ENCODE data around the gene CDT1.

Gene CDT1

DNA sequence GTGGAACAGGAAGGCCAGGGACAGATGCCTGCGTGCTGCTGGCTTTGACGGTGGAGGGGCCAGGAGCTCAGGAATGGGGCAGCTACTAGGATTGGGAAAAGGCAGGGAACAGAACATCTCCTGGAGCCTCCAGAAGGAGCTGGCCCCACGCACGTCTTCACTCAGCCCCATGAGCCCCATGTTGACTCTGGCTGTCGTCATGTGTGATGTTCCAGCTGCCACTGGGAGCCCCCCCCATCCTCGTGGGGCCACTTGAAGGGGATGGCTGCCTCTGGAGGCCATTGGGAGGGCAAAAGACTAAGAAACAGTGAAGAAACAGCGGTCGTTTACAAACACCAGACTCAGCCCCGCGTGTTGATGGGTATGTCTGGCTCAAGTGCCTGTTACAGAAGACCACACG is 26.7 kb downstream of the CDT1 start:
- Histone ChIP-seq H3K23ac (ENCODE audit: low read length in 2 of 2) (no peak overlapping the region), H2AFZ (ENCODE audit: low read depth, low read length) (no peak overlapping the region), H3K27ac (ENCODE audit: low read length, poor library complexity, severe bottlenecking) (no peak overlapping the region), H2BK15ac (ENCODE audit: low read depth, poor library complexity, severe bottlenecking) (no peak overlapping the region), H4K91ac (ENCODE audit: low read length) (no peak overlapping the region), H3K4ac (ENCODE audit: low read depth in 1 of 2, low read length in 2 of 2) (no peak overlapping the region), H2BK120ac (ENCODE audit: low read depth, low read length) (no peak overlapping the region), H2BK5ac (ENCODE audit: low read depth, low read length, poor library complexity, severe bottlenecking) (no peak overlapping the region), H3K4me2 (ENCODE audit: low read length, poor library complexity, severe bottlenecking) (no peak overlapping the region), H3K36me3 (ENCODE audit: control insufficient read depth in 1 of 2, insufficient read depth in 2 of 2, low read depth in 1 of 2, low read length in 2 of 2) (peaks cover 15 to 67% of the 10 kb centered on the region in 2 experiments), H4K8ac (ENCODE audit: low read length) (no peak overlapping the region), H3K27me3 (ENCODE audit: control insufficient read depth in 1 of 2, insufficient read depth in 1 of 2, low read length in 2 of 2) (no peaks in the 10 kb centered on the region), H3K9ac (ENCODE audit: low read length) (no peak overlapping the region), H3K18ac (ENCODE audit: low read depth in 1 of 2, low read length in 2 of 2) (no peak overlapping the region), H3K14ac (ENCODE audit: low read length in 2 of 2) (no peak overlapping the region), H3K79me1 (replicated peaks; ENCODE audit: low read length, poor library complexity, severe bottlenecking) (no peaks in the 10 kb centered on the region), H3K4me3 (ENCODE audit: insufficient read depth in 1 of 2, low read depth in 1 of 2, low read length in 2 of 2) (no peak overlapping the region), H3K9me3 (ENCODE audit: control insufficient read depth, low read length) (no peaks in the 10 kb centered on the region), H3K4me1 (ENCODE audit: control insufficient read depth, insufficient read depth, low read depth, low read length) (peaks cover 12% of the 10 kb centered on the region), H2AK5ac (ENCODE audit: low read length, severe bottlenecking) (no peak overlapping the region), H2BK12ac (ENCODE audit: low read length in 2 of 2) (no peak overlapping the region)
- 13% methylated on average over 11 of the region's 11 CpGs for WGBS
- DNase-seq, result peak; percentile 87

DNA sequence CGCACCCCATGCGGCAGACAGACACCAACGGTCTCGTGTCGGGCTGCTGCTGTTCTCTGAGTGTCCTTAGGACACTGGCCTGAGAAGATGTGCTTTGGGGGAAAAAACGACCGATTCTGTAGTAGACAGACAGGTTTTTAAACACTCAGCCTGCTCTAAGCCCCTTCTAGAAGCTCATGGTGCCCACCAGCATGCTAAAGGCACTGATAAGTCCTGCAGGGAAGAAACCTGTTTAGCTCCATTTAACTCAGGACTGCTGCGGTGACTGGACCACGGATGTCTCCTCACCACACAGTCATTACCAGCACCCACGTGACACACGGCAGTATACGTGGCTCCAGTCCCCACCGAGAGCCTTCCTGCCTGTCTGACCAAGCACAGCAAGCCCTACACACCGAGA is 27.2 kb downstream of the CDT1 start:
- Histone ChIP-seq H4K8ac (ENCODE audit: low read length) (no peak overlapping the region), H3K9me3 (ENCODE audit: control insufficient read depth, low read length) (no peaks in the 10 kb centered on the region), H3K14ac (ENCODE audit: low read length in 2 of 2) (no peak overlapping the region), H3K23ac (ENCODE audit: low read length in 2 of 2) (no peak overlapping the region), H2AFZ (ENCODE audit: low read depth, low read length) (no peak overlapping the region), H3K27ac (ENCODE audit: low read length, poor library complexity, severe bottlenecking) (no peak overlapping the region), H3K27me3 (ENCODE audit: control insufficient read depth in 1 of 2, insufficient read depth in 1 of 2, low read length in 2 of 2) (no peaks in the 10 kb centered on the region), H2BK12ac (ENCODE audit: low read length in 2 of 2) (no peak overlapping the region), H3K4me2 (ENCODE audit: low read length, poor library complexity, severe bottlenecking) (no peak overlapping the region), H2BK5ac (ENCODE audit: low read depth, low read length, poor library complexity, severe bottlenecking) (no peak overlapping the region), H3K18ac (ENCODE audit: low read depth in 1 of 2, low read length in 2 of 2) (peak overlapping the region in 1 of 2 experiments; percentile 37), H3K9ac (ENCODE audit: low read length) (no peak overlapping the region), H3K4me1 (ENCODE audit: control insufficient read depth, insufficient read depth, low read depth, low read length) (peaks cover 12% of the 10 kb centered on the region), H3K79me1 (replicated peaks; ENCODE audit: low read length, poor library complexity, severe bottlenecking) (no peaks in the 10 kb centered on the region), H2AK5ac (ENCODE audit: low read length, severe bottlenecking) (no peak overlapping the region), H2BK120ac (ENCODE audit: low read depth, low read length) (no peak overlapping the region), H4K91ac (ENCODE audit: low read length) (no peak overlapping the region), H3K4ac (ENCODE audit: low read depth in 1 of 2, low read length in 2 of 2) (no peak overlapping the region), H3K4me3 (ENCODE audit: insufficient read depth in 1 of 2, low read depth in 1 of 2, low read length in 2 of 2) (no peak overlapping the region), H3K36me3 (ENCODE audit: control insufficient read depth in 1 of 2, insufficient read depth in 2 of 2, low read depth in 1 of 2, low read length in 2 of 2) (peaks cover 17 to 67% of the 10 kb centered on the region in 2 experiments), H2BK15ac (ENCODE audit: low read depth, poor library complexity, severe bottlenecking) (no peak overlapping the region)
- DNase-seq, result no peak
- WGBS, result 94% methylated on average over 12 of the region's 14 CpGs

DNA sequence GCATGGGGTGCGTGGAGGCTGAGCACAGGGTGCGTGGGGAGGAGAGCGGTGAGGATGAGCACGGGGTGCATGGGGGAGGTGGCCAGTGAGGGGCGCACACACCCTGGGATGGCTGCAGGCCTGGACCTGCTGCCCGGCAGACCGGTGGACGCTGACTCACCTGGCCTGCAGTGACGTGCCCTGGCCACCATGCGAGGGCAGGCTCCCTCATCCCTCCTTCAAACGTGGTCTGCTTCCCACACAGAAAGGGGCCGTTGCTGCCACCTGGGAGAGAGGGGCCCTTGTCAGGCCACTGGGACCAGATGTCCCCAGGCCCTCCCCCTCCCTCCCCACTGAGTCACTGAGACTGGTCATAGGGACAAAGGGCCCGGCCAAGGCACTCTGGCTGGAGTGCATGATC is 28.2 kb downstream of the CDT1 start:
- Histone ChIP-seq H3K79me1 (replicated peaks; ENCODE audit: low read length, poor library complexity, severe bottlenecking) (no peaks in the 10 kb centered on the region), H3K9me3 (ENCODE audit: control insufficient read depth, low read length) (no peaks in the 10 kb centered on the region), H3K4ac (ENCODE audit: low read depth in 1 of 2, low read length in 2 of 2) (no peak overlapping the region), H3K4me3 (ENCODE audit: insufficient read depth in 1 of 2, low read depth in 1 of 2, low read length in 2 of 2) (no peak overlapping the region), H2BK15ac (ENCODE audit: low read depth, poor library complexity, severe bottlenecking) (no peak overlapping the region), H3K9ac (ENCODE audit: low read length) (no peak overlapping the region), H3K4me1 (ENCODE audit: control insufficient read depth, insufficient read depth, low read depth, low read length) (peaks cover 12% of the 10 kb centered on the region), H3K27ac (ENCODE audit: low read length, poor library complexity, severe bottlenecking) (no peak overlapping the region), H2BK5ac (ENCODE audit: low read depth, low read length, poor library complexity, severe bottlenecking) (no peak overlapping the region), H3K27me3 (ENCODE audit: control insufficient read depth in 1 of 2, insufficient read depth in 1 of 2, low read length in 2 of 2) (no peaks in the 10 kb centered on the region), H4K8ac (ENCODE audit: low read length) (no peak overlapping the region), H3K23ac (ENCODE audit: low read length in 2 of 2) (no peak overlapping the region), H3K4me2 (ENCODE audit: low read length, poor library complexity, severe bottlenecking) (no peak overlapping the region), H4K91ac (ENCODE audit: low read length) (no peak overlapping the region), H2AFZ (ENCODE audit: low read depth, low read length) (no peak overlapping the region), H2AK5ac (ENCODE audit: low read length, severe bottlenecking) (no peak overlapping the region), H2BK120ac (ENCODE audit: low read depth, low read length) (no peak overlapping the region), H3K14ac (ENCODE audit: low read length in 2 of 2) (no peak overlapping the region), H3K36me3 (ENCODE audit: control insufficient read depth in 1 of 2, insufficient read depth in 2 of 2, low read depth in 1 of 2, low read length in 2 of 2) (peaks cover 21 to 63% of the 10 kb centered on the region in 2 experiments), H2BK12ac (ENCODE audit: low read length in 2 of 2) (peak overlapping the region in 1 of 2 experiments; percentile 10), H3K18ac (ENCODE audit: low read depth in 1 of 2, low read length in 2 of 2) (no peak overlapping the region)
- 83% methylated on average over 13 of the region's 13 CpGs for WGBS
- DNase-seq, result no peak

DNA sequence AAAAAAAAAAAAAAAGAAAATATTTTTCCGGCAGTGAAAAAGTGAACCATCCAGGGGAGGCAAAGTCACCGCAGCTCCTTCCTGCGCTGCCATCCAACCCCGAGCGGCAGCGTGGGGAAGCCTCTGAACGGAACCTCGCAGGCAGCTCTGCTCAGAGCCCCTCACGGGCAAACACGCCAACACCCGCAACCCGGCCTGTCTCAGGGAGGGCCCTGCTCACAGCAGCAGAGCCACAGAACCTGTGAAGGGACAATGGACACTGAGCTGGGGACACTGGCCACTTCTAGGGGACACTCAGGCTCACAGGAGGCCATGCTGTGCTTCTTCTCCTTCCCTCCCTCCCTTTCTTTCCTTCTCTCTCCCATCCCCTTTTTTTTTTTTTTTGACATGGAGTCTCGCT is 29.5 kb downstream of the CDT1 start:
- no peak overlapping the region for H3K9ac ChIP-seq (ENCODE audit: low read length)
- no peak overlapping the region for H3K4me3 ChIP-seq (ENCODE audit: insufficient read depth in 1 of 2, low read depth in 1 of 2, low read length in 2 of 2)
- H4K91ac ChIP-seq (ENCODE audit: low read length), result no peak overlapping the region
- H3K27ac ChIP-seq (ENCODE audit: low read length, poor library complexity, severe bottlenecking), result no peak overlapping the region
- no peak overlapping the region for H4K8ac ChIP-seq (ENCODE audit: low read length)
- no peak overlapping the region for H2BK5ac ChIP-seq (ENCODE audit: low read depth, low read length, poor library complexity, severe bottlenecking)
- WGBS, result 98% methylated on average over 13 of the region's 13 CpGs
- H2BK15ac ChIP-seq (ENCODE audit: low read depth, poor library complexity, severe bottlenecking), result no peak overlapping the region
- H3K4ac ChIP-seq (ENCODE audit: low read depth in 1 of 2, low read length in 2 of 2), result no peak overlapping the region
- H2BK12ac ChIP-seq (ENCODE audit: low read length in 2 of 2), result no peak overlapping the region
- H2AK5ac ChIP-seq (ENCODE audit: low read length, severe bottlenecking), result no peak overlapping the region
- H3K4me1 ChIP-seq (ENCODE audit: control insufficient read depth, insufficient read depth, low read depth, low read length), result peaks cover 12% of the 10 kb centered on the region
- DNase-seq, result no peak
- H3K27me3 ChIP-seq (ENCODE audit: control insufficient read depth in 1 of 2, insufficient read depth in 1 of 2, low read length in 2 of 2), result no peaks in the 10 kb centered on the region
- H2AFZ ChIP-seq (ENCODE audit: low read depth, low read length), result no peak overlapping the region
- no peaks in the 10 kb centered on the region for H3K9me3 ChIP-seq (ENCODE audit: control insufficient read depth, low read length)
- no peak overlapping the region for H3K23ac ChIP-seq (ENCODE audit: low read length in 2 of 2)
- no peak overlapping the region for H2BK120ac ChIP-seq (ENCODE audit: low read depth, low read length)
- H3K18ac ChIP-seq (ENCODE audit: low read depth in 1 of 2, low read length in 2 of 2), result no peak overlapping the region
- H3K4me2 ChIP-seq (ENCODE audit: low read length, poor library complexity, severe bottlenecking), result no peak overlapping the region
- H3K36me3 ChIP-seq (ENCODE audit: control insufficient read depth in 1 of 2, insufficient read depth in 2 of 2, low read depth in 1 of 2, low read length in 2 of 2), result peaks cover 26 to 64% of the 10 kb centered on the region in 2 experiments
- H3K14ac ChIP-seq (ENCODE audit: low read length in 2 of 2), result no peak overlapping the region
- no peaks in the 10 kb centered on the region for H3K79me1 ChIP-seq (replicated peaks; ENCODE audit: low read length, poor library complexity, severe bottlenecking)

Measured in mesenchymal stem cell (in vitro differentiated cells and primary cell).